ENCODE data around the gene WDR54. TPM values are rescaled to one million over a fixed set of nuclear protein-coding genes. Genes with fewer than 3 reads are reported as not detected.

The WDR54 gene
- total RNA-seq, 1 donor from 2014 or later = 38.1 TPM

Other genes with a start within 250 kb of the WDR54 start
- 119 TPM for gene MOB1A, start 242.9 kb upstream of the WDR54 start, total RNA-seq
- gene MTHFD2, start 223.1 kb upstream of the WDR54 start, total RNA-seq = 26.2 TPM
- 4.7 TPM for gene SLC4A5, start 78.3 kb upstream of the WDR54 start, total RNA-seq
- gene DCTN1, start 41.4 kb upstream of the WDR54 start, total RNA-seq = 171 TPM
- gene C2orf81, start 111 bp upstream of the WDR54 start, total RNA-seq = 12.9 TPM
- 86.4 TPM for gene RTKN, start 20.2 kb downstream of the WDR54 start, total RNA-seq
- gene INO80B, start 33.4 kb downstream of the WDR54 start, total RNA-seq = 51.8 TPM
- gene WBP1, start 36.7 kb downstream of the WDR54 start, total RNA-seq = 132 TPM
- 80.0 TPM for gene MOGS, start 43.7 kb downstream of the WDR54 start, total RNA-seq
- gene MRPL53, start 51.0 kb downstream of the WDR54 start, total RNA-seq = 80.9 TPM
- gene CCDC142, start 61.3 kb downstream of the WDR54 start, total RNA-seq = 26.5 TPM
- gene TTC31, start 61.4 kb downstream of the WDR54 start, total RNA-seq = 41.0 TPM
- 3.3 TPM for gene LBX2, start 77.9 kb downstream of the WDR54 start, total RNA-seq
- gene PCGF1, start 86.0 kb downstream of the WDR54 start, total RNA-seq = 35.3 TPM
- 0.12 TPM for gene TLX2, start 92.7 kb downstream of the WDR54 start, total RNA-seq
- 0.43 TPM for gene DQX1, start 104.5 kb downstream of the WDR54 start, total RNA-seq
- 146 TPM for gene AUP1, start 108.0 kb downstream of the WDR54 start, total RNA-seq
- gene HTRA2, start 108.2 kb downstream of the WDR54 start, total RNA-seq = 31.0 TPM
- gene LOXL3, start 132.2 kb downstream of the WDR54 start, total RNA-seq = 15.9 TPM
- 31.9 TPM for gene DOK1, start 133.0 kb downstream of the WDR54 start, total RNA-seq
- gene M1AP, start 226.6 kb downstream of the WDR54 start, total RNA-seq = 2.0 TPM
- gene SEMA4F, start 232.5 kb downstream of the WDR54 start, total RNA-seq = 12.5 TPM